Mesenchymal stem cell (in vitro differentiated cells and primary cell): Measurements from ENCODE around the gene KCNC1.

Experiments
- DNase-seq: peaks from one replicate; pipeline ENCODE4 v3.0.0-alpha.2; 2013
- H2AFZ ChIP-seq: one replicate; pipeline ENCODE4 v1.6.1; 2013; ENCODE audit warnings: low read depth, mild to moderate bottlenecking, control low read depth, inconsistent platforms, low read length, moderate library complexity
- H2AK5ac ChIP-seq: 2 replicates; pipeline ENCODE4 v1.6.1; 2013; ENCODE audit warnings: low read length, moderate library complexity, mild to moderate bottlenecking, inconsistent platforms; ENCODE audit not compliant: severe bottlenecking
- H2BK120ac ChIP-seq: one replicate; pipeline ENCODE4 v1.6.1; 2013; ENCODE audit warnings: low read depth, mild to moderate bottlenecking, inconsistent platforms, low read length, moderate library complexity
- H2BK12ac ChIP-seq, 2 experiments: one replicate each; pipeline ENCODE4 v1.6.1; 2013; ENCODE audit warnings: inconsistent platforms in 2 of 2, low read length in 2 of 2, mild to moderate bottlenecking in 2 of 2, moderate library complexity in 2 of 2, control low read depth in 1 of 2
- H2BK15ac ChIP-seq: one replicate; pipeline ENCODE4 v1.6.1; 2013; ENCODE audit warnings: mild to moderate bottlenecking, low read depth, inconsistent platforms; ENCODE audit not compliant: poor library complexity, severe bottlenecking
- H2BK5ac ChIP-seq: 2 replicates; pipeline ENCODE4 v1.6.1; 2013; ENCODE audit warnings: low read depth, mild to moderate bottlenecking, low read length, control low read depth, inconsistent platforms; ENCODE audit not compliant: poor library complexity, severe bottlenecking
- H3K14ac ChIP-seq, 2 experiments: one replicate each; pipeline ENCODE4 v1.6.1; 2013; ENCODE audit warnings: inconsistent platforms in 2 of 2, low read length in 2 of 2, control low read depth in 1 of 2, mild to moderate bottlenecking in 1 of 2, moderate library complexity in 1 of 2
- H3K18ac ChIP-seq, 2 experiments: one replicate each; pipeline ENCODE4 v1.6.1; 2013; ENCODE audit warnings: inconsistent platforms in 2 of 2, low read length in 2 of 2, control low read depth in 1 of 2, low read depth in 1 of 2, mild to moderate bottlenecking in 1 of 2
- H3K23ac ChIP-seq, 2 experiments: one replicate each; pipeline ENCODE4 v1.6.1; 2013; ENCODE audit warnings: inconsistent platforms in 2 of 2, low read length in 2 of 2, mild to moderate bottlenecking in 2 of 2, moderate library complexity in 2 of 2, control low read depth in 1 of 2
- H3K27ac ChIP-seq: 2 replicates; pipeline ENCODE4 v1.5.1; 2013; ENCODE audit warnings: mild to moderate bottlenecking, moderate library complexity, low read length, control low read depth, inconsistent platforms; ENCODE audit not compliant: poor library complexity, severe bottlenecking
- H3K27me3 ChIP-seq, 2 experiments: 2 replicates each; pipeline versions ENCODE4 v1.6.1 to v1.7.0; 2013; ENCODE audit warnings: low read length in 2 of 2, mild to moderate bottlenecking in 2 of 2, moderate library complexity in 2 of 2, control low read depth in 1 of 2, inconsistent platforms in 1 of 2; ENCODE audit not compliant: control insufficient read depth in 1 of 2, insufficient read depth in 1 of 2
- H3K36me3 ChIP-seq, 2 experiments: 2 replicates each; pipeline versions ENCODE4 v1.6.1 to v1.7.0; 2013; ENCODE audit warnings: low read length in 2 of 2, control low read depth in 1 of 2, inconsistent platforms in 1 of 2, low read depth in 1 of 2, mild to moderate bottlenecking in 1 of 2; ENCODE audit not compliant: insufficient read depth in 2 of 2, control insufficient read depth in 1 of 2
- H3K4ac ChIP-seq, 2 experiments: one replicate each; pipeline ENCODE4 v1.6.1; 2013; ENCODE audit warnings: inconsistent platforms in 2 of 2, low read length in 2 of 2, mild to moderate bottlenecking in 2 of 2, moderate library complexity in 2 of 2, control low read depth in 1 of 2, low read depth in 1 of 2
- H3K4me1 ChIP-seq: 2 replicates; pipeline ENCODE4 v1.6.1; 2013; ENCODE audit warnings: low read depth, low read length, control low read depth; ENCODE audit not compliant: control insufficient read depth, insufficient read depth
- H3K4me2 ChIP-seq: 2 replicates; pipeline ENCODE4 v1.6.1; 2013; ENCODE audit warnings: low read length, mild to moderate bottlenecking, inconsistent platforms; ENCODE audit not compliant: poor library complexity, severe bottlenecking
- H3K4me3 ChIP-seq, 2 experiments: 2 replicates each; pipeline versions ENCODE4 v1.5.1 to v1.7.0; 2013; ENCODE audit warnings: low read length in 2 of 2, mild to moderate bottlenecking in 2 of 2, control low read depth in 1 of 2, low read depth in 1 of 2; ENCODE audit not compliant: insufficient read depth in 1 of 2
- H3K79me1 ChIP-seq: replicated peaks from 2 replicates; pipeline ENCODE4 v1.6.1; 2013; ENCODE audit warnings: mild to moderate bottlenecking, control low read depth, low read length, inconsistent platforms; ENCODE audit not compliant: poor library complexity, severe bottlenecking
- H3K9ac ChIP-seq: 2 replicates; pipeline ENCODE4 v1.7.0; 2013; ENCODE audit warnings: mild to moderate bottlenecking, low read length, moderate library complexity
- H3K9me3 ChIP-seq: 2 replicates; pipeline ENCODE4 v1.7.0; 2013; ENCODE audit warnings: mild to moderate bottlenecking, low read length; ENCODE audit not compliant: control insufficient read depth
- H4K8ac ChIP-seq: one replicate; pipeline ENCODE4 v1.6.1; 2013; ENCODE audit warnings: inconsistent platforms, mild to moderate bottlenecking, low read length, moderate library complexity
- H4K91ac ChIP-seq: one replicate; pipeline ENCODE4 v1.6.1; 2013; ENCODE audit warnings: mild to moderate bottlenecking, low read length, inconsistent platforms
- WGBS: methylation state at CpG from one replicate; pipeline ENCODE4 v1.1.7; 2013; ENCODE audit warnings: mixed read lengths; 5-methylcytosine and 5-hydroxymethylcytosine counted together

KCNC1 gene

DNA sequence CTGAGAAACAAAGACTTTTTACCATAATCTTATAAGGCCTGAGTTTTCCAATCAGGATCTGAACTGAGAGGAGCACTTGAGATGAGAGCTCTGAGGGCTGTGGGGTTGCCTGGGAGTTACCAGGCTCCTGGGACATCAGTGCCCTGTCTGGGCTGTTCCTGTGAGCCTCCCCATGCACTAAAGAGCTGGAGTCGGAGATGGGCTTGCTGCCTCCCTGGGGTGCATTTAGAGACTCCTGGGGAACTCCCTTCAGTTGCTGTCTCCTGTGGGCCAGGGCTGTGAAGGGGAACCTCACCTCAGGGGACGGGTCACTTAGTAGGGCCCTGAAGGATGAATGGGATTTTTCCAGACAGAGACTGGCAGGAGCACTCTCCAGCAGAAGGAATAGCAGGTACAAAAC is 33.3 kb downstream of the KCNC1 start:
- Histone ChIP-seq H3K14ac (no peak overlapping the region), H3K79me1 (no peaks in the 10 kb centered on the region), H3K4ac (no peak overlapping the region), H2BK5ac (no peak overlapping the region), H4K91ac (no peak overlapping the region), H3K23ac (no peak overlapping the region), H3K18ac (no peak overlapping the region), H3K9ac (no peak overlapping the region), H3K4me1 (peaks cover 4% of the 10 kb centered on the region), H2BK12ac (no peak overlapping the region), H3K27me3 (peaks cover 25 to 35% of the 10 kb centered on the region in 2 experiments), H3K4me2 (no peak overlapping the region), H3K36me3 (no peaks in the 10 kb centered on the region), H3K4me3 (no peak overlapping the region), H3K27ac (no peak overlapping the region), H2BK120ac (no peak overlapping the region), H4K8ac (no peak overlapping the region), H2AFZ (no peak overlapping the region), H2BK15ac (no peak overlapping the region), H2AK5ac (no peak overlapping the region), H3K9me3 (no peaks in the 10 kb centered on the region)
- no peak for DNase-seq
- WGBS: 66% methylated on average over 2 of the region's 2 CpGs

- peaks cover 21 to 30% of the 10 kb centered on the region in 2 experiments for H3K27me3 ChIP-seq
- no peaks in the 10 kb centered on the region for H3K9me3 ChIP-seq
- no peak overlapping the region for H3K14ac ChIP-seq
- no peak overlapping the region for H2BK12ac ChIP-seq
- no peak overlapping the region for H3K27ac ChIP-seq
- H2BK15ac ChIP-seq: no peak overlapping the region
- no peak overlapping the region for H3K4ac ChIP-seq
- DNase-seq: no peak
- H3K23ac ChIP-seq: no peak overlapping the region
- no peak overlapping the region for H4K8ac ChIP-seq
- H3K18ac ChIP-seq: no peak overlapping the region
- 89% methylated on average over 7 of the region's 7 CpGs for WGBS
- H2AK5ac ChIP-seq: no peak overlapping the region
- H2AFZ ChIP-seq: no peak overlapping the region
- no peaks in the 10 kb centered on the region for H3K36me3 ChIP-seq
- peaks cover 4% of the 10 kb centered on the region for H3K4me1 ChIP-seq
- H3K4me2 ChIP-seq: no peak overlapping the region
- no peak overlapping the region for H2BK5ac ChIP-seq
- no peaks in the 10 kb centered on the region for H3K79me1 ChIP-seq
- H3K9ac ChIP-seq: no peak overlapping the region
- no peak overlapping the region for H3K4me3 ChIP-seq
- no peak overlapping the region for H2BK120ac ChIP-seq
- no peak overlapping the region for H4K91ac ChIP-seq
Measured at GRCh38 chr11:17768547-17768946, 34.0 kb downstream of the KCNC1 start.

- Histone ChIP-seq H3K27ac (no peak overlapping the region), H2AK5ac (no peak overlapping the region), H2BK5ac (no peak overlapping the region), H3K9ac (no peak overlapping the region), H3K23ac (no peak overlapping the region), H3K4ac (no peak overlapping the region), H3K18ac (no peak overlapping the region), H2AFZ (no peak overlapping the region), H3K4me3 (no peak overlapping the region), H3K36me3 (no peaks in the 10 kb centered on the region), H2BK15ac (no peak overlapping the region), H2BK12ac (no peak overlapping the region), H3K14ac (no peak overlapping the region), H3K4me1 (peaks cover 4% of the 10 kb centered on the region), H2BK120ac (no peak overlapping the region), H4K8ac (no peak overlapping the region), H3K27me3 (peaks cover 19 to 29% of the 10 kb centered on the region in 2 experiments), H3K79me1 (no peaks in the 10 kb centered on the region), H3K4me2 (no peak overlapping the region), H4K91ac (no peak overlapping the region), H3K9me3 (no peaks in the 10 kb centered on the region)
- no peak for DNase-seq
- WGBS: 60% methylated on average over 1 of the region's 1 CpG
Measured at GRCh38 chr11:17769218-17769617, 34.6 kb downstream of the KCNC1 start.

- no peak overlapping the region for H3K4me2 ChIP-seq
- H3K36me3 ChIP-seq: no peaks in the 10 kb centered on the region
- H2BK15ac ChIP-seq: no peak overlapping the region
- H2BK120ac ChIP-seq: no peak overlapping the region
- no peak overlapping the region for H4K8ac ChIP-seq
- no peak overlapping the region for H2AFZ ChIP-seq
- no peak overlapping the region for H3K23ac ChIP-seq
- peaks cover 11 to 22% of the 10 kb centered on the region in 2 experiments for H3K27me3 ChIP-seq
- H3K27ac ChIP-seq: no peak overlapping the region
- no peak overlapping the region for H4K91ac ChIP-seq
- H3K14ac ChIP-seq: no peak overlapping the region
- no peak overlapping the region for H2AK5ac ChIP-seq
- no peaks in the 10 kb centered on the region for H3K4me1 ChIP-seq
- no peaks in the 10 kb centered on the region for H3K79me1 ChIP-seq
- no peak overlapping the region for H3K4ac ChIP-seq
- no peak overlapping the region for H3K9ac ChIP-seq
- no peak overlapping the region for H3K4me3 ChIP-seq
- DNase-seq: no peak
- 71% methylated on average over 9 of the region's 9 CpGs for WGBS
- no peaks in the 10 kb centered on the region for H3K9me3 ChIP-seq
- H2BK5ac ChIP-seq: no peak overlapping the region
- no peak overlapping the region for H2BK12ac ChIP-seq
- no peak overlapping the region for H3K18ac ChIP-seq
Measured at GRCh38 chr11:17770048-17770652, 35.6 kb downstream of the KCNC1 start.
